Common myeloid progenitor, CD34-positive (primary cell): Measurements from ENCODE around the gene SLC43A1.

Experiments used
- CTCF ChIA-PET: fragments of 350-600 bp; sonication (Branson Sonifier 250); formaldehyde crosslinking; loops from one replicate; lab custom pipeline; 2021; ENCODE audit warnings: antibody characterized with exemption; lab: Charles Lee
- POLR2A ChIA-PET: fragments of 350-600 bp; sonication (Branson Sonifier 250); formaldehyde crosslinking; loops from one replicate; lab custom pipeline; 2021; ENCODE audit warnings: antibody characterized with exemption; lab: Charles Lee
- DNase-seq, 3 donors: peaks; one replicate each; pipeline versions ENCODE4 v3.0.0 to v3.0.0-alpha.2; 2013
- H3K27ac ChIP-seq, 2 experiments: 1 replicate in 1 of 2; 2 replicates in 1 of 2; pipeline ENCODE4 v1.7.0; 2013; ENCODE audit warnings: inconsistent platforms in 2 of 2, low read length in 2 of 2, mild to moderate bottlenecking in 2 of 2, low read depth in 1 of 2, moderate library complexity in 1 of 2; ENCODE audit not compliant: severe bottlenecking in 2 of 2, insufficient read depth in 1 of 2, poor library complexity in 1 of 2
- H3K27me3 ChIP-seq, 5 experiments: replicated peaks in 2 of 5; 1 replicate in 3 of 5; 2 replicates in 2 of 5; pipeline versions ENCODE4 v1.6.1 to v1.7.0; 2013; ENCODE audit warnings: low read length in 4 of 5, mild to moderate bottlenecking in 2 of 5, moderate library complexity in 2 of 5, inconsistent platforms in 1 of 5; ENCODE audit not compliant: insufficient read depth in 5 of 5, control insufficient read depth in 4 of 5
- H3K36me3 ChIP-seq, 4 experiments: 1 replicate in 2 of 4; 2 replicates in 2 of 4; pipeline versions ENCODE4 v1.6.1 to v1.7.0; 2013; ENCODE audit warnings: low read length in 3 of 4, control low read depth in 1 of 4, mild to moderate bottlenecking in 1 of 4; ENCODE audit not compliant: control insufficient read depth in 4 of 4, insufficient read depth in 4 of 4
- H3K4me1 ChIP-seq, 4 experiments: 1 replicate in 3 of 4; 2 replicates in 1 of 4; pipeline versions ENCODE4 v1.6.1 to v1.7.1; 2013; ENCODE audit warnings: low read length in 3 of 4, mild to moderate bottlenecking in 3 of 4, control low read depth in 1 of 4, inconsistent platforms in 1 of 4, moderate library complexity in 1 of 4; ENCODE audit not compliant: control insufficient read depth in 4 of 4, insufficient read depth in 4 of 4; ENCODE audit errors: control extremely low read depth in 1 of 4
- H3K4me3 ChIP-seq, 7 experiments: 1 replicate in 4 of 7; 2 replicates in 3 of 7; pipeline versions ENCODE4 v1.5.1 to v1.7.0; 2013; ENCODE audit warnings: mild to moderate bottlenecking in 7 of 7, low read length in 6 of 7, moderate library complexity in 6 of 7, inconsistent platforms in 2 of 7, low read depth in 2 of 7, control low read depth in 1 of 7; ENCODE audit not compliant: insufficient read depth in 4 of 7, control insufficient read depth in 1 of 7; ENCODE audit errors: extremely low read depth in 1 of 7
- H3K9me3 ChIP-seq, 5 experiments: 1 replicate in 4 of 5; 2 replicates in 1 of 5; pipeline versions ENCODE4 v1.6.1 to v1.7.1; 2013; ENCODE audit warnings: low read length in 4 of 5, mild to moderate bottlenecking in 2 of 5, inconsistent platforms in 1 of 5, low read depth in 1 of 5, moderate library complexity in 1 of 5; ENCODE audit not compliant: control insufficient read depth in 4 of 5, insufficient read depth in 2 of 5; ENCODE audit errors: control extremely low read depth in 1 of 5
- WGBS: methylation state at CpG from one replicate; pipeline ENCODE4 v1.1.5; 2013; ENCODE audit not compliant: insufficient coverage; 5-methylcytosine and 5-hydroxymethylcytosine counted together

The SLC43A1 gene

GRCh38 chr11:57487920-57488659, 27.4 kb downstream of the SLC43A1 start:
- POLR2A ChIA-PET: no interaction called here
- WGBS: 96% methylated on average over 3 of the region's 6 CpGs
- no peaks in the 10 kb centered on the region for H3K27me3 ChIP-seq

GRCh38 chr11:57487021-57487778, 28.3 kb downstream of the SLC43A1 start:
- Histone ChIP-seq H3K27ac (no peak overlapping the region), H3K4me1 (peaks cover 18 to 40% (median 32%) of the 10 kb centered on the region in 4 experiments), H3K9me3 (no peaks in the 10 kb centered on the region), H3K36me3 (peaks cover 5 to 71% (median 41%) of the 10 kb centered on the region in 4 experiments), H3K27me3 (peaks cover 0 to under 1% (median 0%) of the 10 kb centered on the region in 5 experiments), H3K4me3 (no peak overlapping the region)
- ChIA-PET CTCF (interaction anchor here (0.7 to 18.0 kb wide), 7 partner anchors 8 to 40 kb away, joined by 3 to 410 read pairs (median 5); partner anchors contain the start of genes RTN4RL2 and TIMM10), POLR2A (interaction anchor here (0.6 kb wide), 2 partner anchors 26 to 28 kb away, joined by 3 to 6 read pairs; no protein-coding TSS in a partner anchor)
- 96% methylated on average over 12 of the region's 15 CpGs for WGBS
- DNase-seq: no peak

More at GRCh38 chr11:57487920-57488659, 27.4 kb downstream of the SLC43A1 start:
- Histone ChIP-seq H3K4me1 (peaks cover 18 to 31% (median 23%) of the 10 kb centered on the region in 4 experiments), H3K9me3 (no peaks in the 10 kb centered on the region), H3K27ac (no peak overlapping the region), H3K4me3 (no peak overlapping the region), H3K36me3 (peaks cover 5 to 73% (median 42%) of the 10 kb centered on the region in 4 experiments)
- no peak for DNase-seq
- CTCF ChIA-PET: interaction anchor here (0.7 to 18.0 kb wide), 8 partner anchors 8 to 39 kb away, joined by 3 to 410 read pairs (median 4); partner anchors contain the start of genes SLC43A1 and TIMM10

GRCh38 chr11:57485217-57485990, 30.1 kb downstream of the SLC43A1 start:
- 96% methylated on average over 8 of the region's 10 CpGs for WGBS

GRCh38 chr11:57484141-57484710, 31.3 kb downstream of the SLC43A1 start:
- H3K27me3 ChIP-seq: peaks cover 0 to 4% (median 0%) of the 10 kb centered on the region in 5 experiments
- peak; percentile 49 to 87 (median 83) for DNase-seq
- peaks cover 2 to 45% (median 29%) of the 10 kb centered on the region in 4 experiments for H3K36me3 ChIP-seq
- no peaks in the 10 kb centered on the region for H3K9me3 ChIP-seq
- WGBS: 29% methylated on average over 4 of the region's 7 CpGs
- POLR2A ChIA-PET: interaction anchor here (0.6 kb wide), 1 partner anchor 14 kb away, joined by 3 read pairs; no protein-coding TSS in a partner anchor
- CTCF ChIA-PET: interaction anchor here (0.9 to 11.2 kb wide), 30 partner anchors 7 to 162 kb away, joined by 3 to 211 read pairs (median 5); partner anchors contain the start of genes RTN4RL2 and SLC43A1
- H3K4me1 ChIP-seq: peaks cover 18 to 51% (median 40%) of the 10 kb centered on the region in 4 experiments
- H3K4me3 ChIP-seq: peak overlapping the region in 2 of 7 experiments; percentile 8 to 21
- H3K27ac ChIP-seq: no peak overlapping the region

More at GRCh38 chr11:57485217-57485990, 30.1 kb downstream of the SLC43A1 start:
- ChIA-PET CTCF (interaction anchor here (0.6 to 18.0 kb wide), 6 partner anchors 8 to 148 kb away, joined by 3 to 410 read pairs (median 40); partner anchors contain the start of genes P2RX3, RTN4RL2 and TIMM10), POLR2A (no interaction called here)
- DNase-seq: no peak
- Histone ChIP-seq H3K27ac (no peak overlapping the region), H3K4me3 (no peak overlapping the region), H3K4me1 (peaks cover 18 to 47% (median 40%) of the 10 kb centered on the region in 4 experiments), H3K27me3 (peaks cover 0 to 4% (median 0%) of the 10 kb centered on the region in 5 experiments), H3K9me3 (no peaks in the 10 kb centered on the region), H3K36me3 (peaks cover 5 to 57% (median 33%) of the 10 kb centered on the region in 4 experiments)

- Histone ChIP-seq H3K4me1 (peaks cover 18 to 52% (median 40%) of the 10 kb centered on the region in 4 experiments), H3K4me3 (peak overlapping the region in 4 of 7 experiments; percentile 41 to 74 (median 68)), H3K9me3 (no peaks in the 10 kb centered on the region), H3K27ac (no peak overlapping the region), H3K27me3 (peaks cover 0 to 4% (median 0%) of the 10 kb centered on the region in 5 experiments), H3K36me3 (peaks cover 0 to 38% (median 23%) of the 10 kb centered on the region in 4 experiments)
- ChIA-PET CTCF (interaction anchor here (0.9 to 11.2 kb wide), 29 partner anchors 8 to 161 kb away, joined by 3 to 211 read pairs (median 5); partner anchors contain the start of genes RTN4RL2 and SLC43A1), POLR2A (no interaction called here)
- no CpG with 5 or more reads among the region's 3 CpGs for WGBS
- no peak for DNase-seq
Measured at GRCh38 chr11:57483562-57483918, 32.0 kb downstream of the SLC43A1 start.
